ENCODE data around the gene RAP1GAP2.
"Not testable (repeated sequence)": the region's sequence is repeated elsewhere in the genome, so short reads cannot be mapped to it uniquely, and the experiment has no call there.

The RAP1GAP2 gene

DNA sequence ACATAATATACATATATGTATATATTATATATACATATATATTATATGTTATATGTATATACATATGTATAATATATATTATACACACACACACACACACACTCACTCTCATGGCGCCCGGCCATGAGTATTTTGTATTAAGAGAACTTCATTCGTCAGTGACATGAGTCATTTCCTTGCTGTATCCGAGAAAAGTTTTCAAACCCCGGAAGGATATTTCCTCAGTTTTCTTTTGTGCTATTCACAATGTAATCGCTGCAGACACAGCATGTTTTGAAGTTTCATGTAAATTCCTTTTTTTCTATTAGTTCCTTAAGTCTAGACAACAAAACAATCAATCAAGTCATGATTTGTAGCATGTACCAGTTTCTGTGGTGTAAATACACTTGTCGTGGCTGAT lies 233.9 kb downstream of the RAP1GAP2 start:
- FAIRE-seq, result no peak

DNA sequence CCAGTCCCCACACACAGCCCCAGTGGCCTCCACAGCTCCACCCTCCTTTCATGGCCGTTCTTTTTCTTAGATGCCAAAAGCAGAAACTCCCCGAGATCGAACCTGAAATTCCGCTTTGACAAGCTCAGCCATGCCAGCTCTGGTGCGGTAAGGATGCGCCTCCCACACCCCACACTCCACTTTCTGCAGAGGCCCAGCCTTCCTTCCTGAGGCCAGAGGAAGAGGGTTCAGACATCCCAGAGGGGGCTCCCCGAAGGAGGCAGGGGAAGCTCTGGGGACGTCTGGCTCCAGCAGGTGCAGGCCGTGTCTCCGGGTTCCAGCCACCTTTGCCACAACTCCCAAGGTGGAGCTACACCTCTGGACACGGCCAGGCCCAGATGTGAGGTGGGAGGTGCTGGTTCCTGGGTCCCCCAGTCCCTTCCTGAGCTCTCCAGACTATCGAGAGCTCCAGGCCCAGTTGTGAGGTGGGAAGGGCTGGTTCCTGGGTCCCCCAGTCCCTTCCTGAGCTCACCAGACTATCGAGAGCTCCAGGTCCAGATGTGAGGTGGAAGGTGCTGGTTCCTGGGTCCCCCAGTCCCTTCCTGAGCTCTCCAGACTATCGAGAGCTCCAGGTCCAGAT lies 234.7 kb downstream of the RAP1GAP2 start:
- not testable (repeated sequence) for FAIRE-seq

DNA sequence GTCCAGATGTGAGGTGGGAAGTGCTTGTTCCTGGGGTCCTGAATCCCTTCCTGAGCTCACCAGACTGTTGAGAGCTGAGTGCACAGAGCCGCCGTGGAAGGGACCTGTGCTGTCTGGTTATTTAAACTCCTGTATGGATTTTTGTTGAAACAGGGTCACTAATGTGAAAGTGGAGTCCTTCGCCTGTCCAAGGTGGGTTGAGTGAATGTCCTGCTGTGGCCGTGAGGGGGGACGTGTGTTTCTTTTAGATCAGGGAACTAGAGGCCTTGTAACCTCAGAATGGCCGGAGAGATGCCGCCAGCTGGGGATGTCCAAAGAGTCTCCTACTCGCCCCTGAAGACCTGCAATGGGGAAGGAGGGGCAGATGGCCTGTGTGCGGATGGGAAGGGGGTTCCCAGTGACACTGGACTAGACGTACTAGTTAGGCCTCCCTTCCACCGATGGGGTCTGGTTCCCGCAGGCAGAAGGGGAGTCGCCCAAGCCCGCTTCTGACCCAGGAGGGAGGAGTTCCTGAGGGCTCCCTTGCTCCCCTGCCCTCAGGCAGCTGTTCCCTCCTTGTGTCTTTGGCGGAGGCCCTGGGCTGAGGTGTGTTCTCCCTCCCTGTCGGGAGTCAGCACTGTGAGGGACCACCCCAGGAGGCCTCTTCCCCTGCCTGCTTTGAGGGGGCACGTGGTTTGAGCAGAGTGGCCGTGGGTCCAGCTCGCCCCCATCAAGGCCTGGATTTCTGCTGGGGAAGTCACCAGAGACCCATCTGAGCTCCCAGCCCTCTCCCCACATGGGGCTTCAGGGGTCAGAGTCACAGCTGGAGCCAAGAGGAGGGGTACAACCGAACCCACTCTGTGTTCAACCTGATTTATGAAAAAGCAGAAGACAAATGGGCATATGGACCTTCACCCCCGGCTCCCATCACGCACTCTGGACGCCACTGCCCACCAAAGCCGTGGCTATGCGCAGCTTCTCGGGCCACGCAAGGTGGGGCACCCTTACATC lies 236.3 kb downstream of the RAP1GAP2 start:
- no peak for FAIRE-seq

DNA sequence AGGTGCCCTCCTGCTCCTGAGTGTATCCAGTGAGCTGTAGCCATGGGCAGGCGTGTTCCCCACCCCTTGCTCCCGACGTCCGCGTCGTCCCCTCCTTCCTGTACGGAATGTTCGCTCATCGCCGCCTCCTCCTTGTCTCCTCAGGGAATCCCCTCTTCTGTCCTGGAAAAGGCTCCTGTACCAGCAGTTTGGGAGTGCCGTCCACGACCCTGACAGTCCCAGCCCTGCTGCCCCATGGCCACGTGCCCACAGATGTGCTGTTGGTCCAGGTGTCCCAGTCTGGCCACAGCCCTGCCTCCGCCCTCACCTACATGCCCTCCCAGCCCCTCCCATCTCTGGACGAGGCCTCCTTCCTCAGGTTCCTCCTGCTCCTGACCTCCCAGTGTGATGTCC lies 237.0 kb downstream of the RAP1GAP2 start:
- FAIRE-seq, result no peak

DNA sequence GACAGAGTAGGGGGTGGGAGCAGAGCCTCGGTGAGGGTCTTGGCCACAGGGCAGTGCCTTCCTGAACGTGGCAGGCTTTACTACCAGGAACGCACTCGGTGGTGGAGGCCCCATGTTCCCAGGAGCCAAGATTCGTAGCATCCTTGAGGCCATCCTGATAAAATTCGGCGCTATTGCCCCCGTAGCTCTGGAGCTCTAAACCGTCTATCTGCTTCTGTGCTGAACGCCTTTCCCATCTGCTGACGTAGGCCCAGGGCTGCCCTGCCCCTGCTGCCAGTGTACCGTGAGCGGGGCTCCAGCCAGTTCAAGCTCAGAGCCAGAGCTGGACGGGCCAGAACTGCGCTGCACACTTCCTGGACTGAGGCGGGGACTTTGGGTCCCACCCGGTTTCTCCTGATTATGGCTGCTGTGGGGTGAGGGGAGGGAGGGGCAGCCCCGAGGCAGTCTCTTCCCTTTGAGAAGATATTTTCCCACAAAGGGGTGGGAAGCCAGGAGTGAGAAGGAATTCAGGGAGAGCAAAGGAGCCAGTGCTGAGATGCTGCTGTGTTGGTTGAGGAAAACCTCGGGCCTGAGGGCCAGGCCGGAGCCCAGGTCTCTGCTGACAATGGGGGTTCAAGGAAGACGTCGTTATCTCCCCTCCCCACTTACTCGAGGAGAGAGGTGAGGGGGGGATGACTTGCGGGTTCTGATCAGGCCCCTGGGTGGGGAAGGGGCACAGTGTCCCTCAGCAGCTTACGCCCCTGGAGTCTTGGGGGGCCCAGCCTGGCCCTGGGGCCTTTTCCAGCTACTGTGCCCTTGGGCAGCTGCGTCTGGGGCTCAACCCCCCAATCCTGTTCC lies 237.7 kb downstream of the RAP1GAP2 start:
- FAIRE-seq, result no peak

DNA sequence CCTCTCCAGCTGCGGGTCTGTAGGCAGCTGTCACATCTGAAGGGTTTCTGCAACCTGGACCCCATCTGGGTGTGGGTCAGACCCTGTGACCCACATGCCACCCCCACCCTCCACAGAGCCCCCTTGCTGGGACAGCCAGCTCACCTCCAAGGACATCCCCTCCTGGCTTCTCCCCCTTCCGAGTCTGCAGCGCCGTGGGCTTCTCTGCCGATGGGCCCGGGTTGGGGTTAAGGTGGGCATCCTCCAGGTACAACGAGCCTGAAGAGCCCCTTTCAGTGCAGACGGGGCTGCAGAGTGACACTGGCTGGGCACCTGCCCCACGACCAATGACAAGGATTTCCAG lies 238.3 kb downstream of the RAP1GAP2 start:
- no peak for FAIRE-seq

DNA sequence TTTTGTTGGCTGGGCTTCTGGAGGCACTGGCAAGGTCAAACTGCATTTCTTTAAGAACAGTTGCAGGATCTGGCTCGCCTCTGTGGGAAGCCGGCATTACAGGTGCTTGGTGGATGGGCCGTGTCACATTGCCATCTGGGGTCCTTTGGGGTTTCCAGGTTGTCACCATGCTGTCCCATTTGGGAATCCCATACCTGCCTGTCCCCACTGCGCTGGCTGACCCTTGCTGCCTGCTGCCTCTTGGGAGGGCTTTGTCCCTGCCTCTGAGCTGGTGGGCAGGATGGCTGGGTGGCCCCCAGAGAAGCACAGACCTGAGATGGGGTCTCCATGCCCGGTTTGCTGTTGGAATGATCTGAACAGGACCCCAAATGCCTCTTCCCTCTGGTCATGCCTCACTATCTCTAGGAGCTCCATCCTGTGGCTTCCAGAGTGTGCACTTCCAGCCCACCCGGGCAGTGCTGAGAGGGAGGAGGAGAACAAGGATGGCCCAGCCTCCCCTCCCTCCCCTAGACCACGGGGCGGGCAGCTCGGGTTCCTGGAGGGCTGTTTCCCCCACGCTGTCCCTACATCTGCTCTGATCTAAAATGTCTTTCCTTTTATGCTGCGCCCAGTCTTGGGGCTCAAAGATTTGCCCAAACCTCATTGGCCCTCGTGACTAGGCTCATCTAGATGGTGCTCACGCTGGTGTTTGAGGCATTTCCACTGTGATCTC lies 239.2 kb downstream of the RAP1GAP2 start:
- no peak for FAIRE-seq

DNA sequence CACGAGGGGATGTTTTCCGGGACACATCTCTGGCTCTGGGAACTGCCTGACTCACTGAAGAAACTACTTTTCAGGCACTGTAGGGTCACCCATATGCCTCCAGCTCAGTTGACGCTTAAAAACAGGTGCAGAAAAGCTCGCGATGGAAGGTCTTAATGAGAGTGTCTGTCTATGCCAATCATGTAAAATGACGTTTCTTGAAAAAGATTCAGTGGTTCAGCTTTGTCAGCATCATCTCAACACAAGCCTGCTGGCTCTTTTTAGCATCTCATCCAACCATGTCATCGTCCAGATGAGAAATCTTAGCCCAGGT lies 239.7 kb downstream of the RAP1GAP2 start:
- FAIRE-seq, result no peak

DNA sequence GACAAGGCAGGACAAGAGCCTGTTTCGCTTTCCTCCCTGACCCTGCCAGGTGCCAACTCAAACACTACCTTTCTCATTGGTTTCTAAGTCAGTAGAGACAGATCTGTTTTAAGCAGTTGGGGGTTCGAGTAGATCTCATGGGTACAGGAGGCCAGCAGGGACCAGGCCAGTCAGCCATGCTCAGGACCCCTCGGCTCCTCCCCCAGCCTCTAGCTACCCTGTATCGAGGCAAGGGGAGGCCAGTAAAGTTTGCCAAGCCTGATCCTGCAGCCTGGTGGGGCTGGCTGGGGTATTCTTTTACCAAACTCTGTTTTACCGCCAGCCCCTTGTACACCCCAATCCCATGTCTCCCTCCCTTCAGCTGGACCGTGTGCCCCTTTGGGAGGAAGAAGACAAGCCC lies 240.6 kb downstream of the RAP1GAP2 start:
- no peak for FAIRE-seq

DNA sequence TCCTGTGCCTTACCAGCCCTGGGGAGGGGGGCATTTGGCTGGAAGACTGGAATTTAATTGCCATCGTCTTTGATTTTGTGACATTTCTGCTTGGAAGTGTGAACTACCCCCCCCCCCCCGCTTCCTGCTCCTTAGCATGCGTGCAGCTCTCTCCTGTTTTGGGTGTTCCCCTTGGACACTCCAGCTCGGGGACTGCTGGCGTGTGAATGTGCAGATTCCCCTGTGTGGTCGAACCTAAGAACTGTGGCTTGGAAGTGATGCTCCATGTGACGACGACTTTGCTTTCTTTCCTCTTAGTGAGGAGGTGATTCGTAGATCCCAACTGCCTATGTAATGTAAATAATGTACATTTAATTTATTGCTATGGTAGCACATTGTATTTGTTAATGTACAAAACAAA lies 241.0 kb downstream of the RAP1GAP2 start:
- no peak for FAIRE-seq

DNA sequence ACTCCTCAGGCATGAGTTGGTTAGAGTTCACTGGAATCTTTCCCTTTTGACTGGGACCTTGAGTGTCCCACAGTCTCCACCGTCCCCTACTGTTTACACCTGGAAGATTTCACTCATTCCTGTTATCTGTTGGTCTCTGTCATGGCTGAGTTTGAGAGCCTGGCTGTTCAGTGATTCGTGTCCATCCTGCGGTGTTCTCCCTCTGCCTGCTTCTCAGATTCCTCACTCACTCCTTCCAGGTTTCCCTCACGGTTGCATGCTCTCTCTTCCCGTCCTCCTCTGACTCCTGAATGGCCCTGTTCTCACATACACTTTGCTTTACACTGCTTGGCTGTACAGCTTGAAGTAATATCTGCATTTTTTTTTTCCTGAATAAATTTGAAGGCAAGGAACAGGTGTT lies 242.7 kb downstream of the RAP1GAP2 start:
- FAIRE-seq, result no peak

DNA sequence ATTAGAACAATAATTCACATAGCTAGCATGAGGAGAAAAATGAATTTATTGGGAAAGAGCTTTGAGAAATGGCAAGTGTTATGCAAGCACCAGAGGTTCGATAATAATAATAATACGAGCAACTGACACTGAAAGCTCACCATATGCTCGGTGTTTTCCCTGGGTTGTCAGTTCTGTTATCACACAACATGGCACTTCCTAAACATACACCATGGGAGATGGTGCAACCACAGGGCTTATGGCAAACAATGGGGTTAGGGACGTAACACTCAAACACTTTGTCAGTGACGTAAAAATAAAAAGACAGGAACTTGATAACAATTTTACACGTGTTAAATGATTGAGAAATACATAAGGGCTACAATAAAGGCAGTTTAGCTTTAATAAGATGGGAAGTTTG lies 243.5 kb downstream of the RAP1GAP2 start:
- no peak for FAIRE-seq

DNA sequence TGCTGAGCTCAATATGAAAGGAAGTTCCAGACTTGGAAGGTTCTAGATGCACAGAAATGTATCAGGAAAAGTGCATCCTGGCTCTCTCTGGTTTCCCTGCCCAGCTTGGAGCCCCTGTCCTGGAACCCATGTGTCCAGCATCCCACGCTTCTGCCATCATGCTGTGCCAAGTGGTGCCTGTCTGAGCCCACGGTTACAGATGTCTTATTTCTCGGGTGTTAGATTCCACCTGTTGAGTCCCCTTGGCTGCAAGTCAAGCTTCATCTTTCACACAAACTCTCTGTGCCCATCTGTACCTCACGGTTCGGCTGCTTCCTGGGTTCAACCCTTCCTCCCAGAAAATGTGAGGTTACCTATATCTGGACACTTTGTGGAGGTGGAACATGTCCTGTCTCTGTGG lies 244.6 kb downstream of the RAP1GAP2 start:
- FAIRE-seq, result no peak

DNA sequence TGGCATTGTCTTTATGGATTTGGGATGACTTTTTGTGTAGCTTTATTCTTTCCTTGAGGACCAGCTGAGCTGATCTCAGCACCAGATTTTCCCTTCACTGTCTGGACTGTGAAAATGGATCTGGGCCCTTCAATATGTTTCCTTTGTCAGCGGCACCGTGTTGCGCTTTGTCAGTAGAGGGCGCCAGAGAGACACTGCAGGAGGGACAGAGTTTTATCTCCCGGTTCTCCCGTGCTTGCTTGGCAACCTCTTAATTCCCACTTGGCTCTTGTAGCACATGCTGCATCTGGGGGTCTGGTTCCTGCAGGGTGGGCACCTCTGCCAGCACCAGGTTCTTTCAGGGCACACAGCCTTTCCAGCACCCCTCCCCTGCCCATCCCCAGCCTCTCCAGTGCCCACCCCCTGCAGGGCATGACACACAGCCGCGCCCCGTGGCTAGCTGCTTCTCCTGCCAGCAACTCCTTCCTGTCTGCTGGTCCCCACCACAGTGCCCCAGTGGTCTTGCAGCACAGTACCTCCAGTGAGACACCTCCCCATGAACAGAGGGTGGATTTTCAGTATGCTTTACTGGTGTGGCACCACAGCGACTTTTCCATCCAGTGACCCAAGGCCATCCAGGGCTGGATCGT lies 247.6 kb downstream of the RAP1GAP2 start:
- no peak for FAIRE-seq

DNA sequence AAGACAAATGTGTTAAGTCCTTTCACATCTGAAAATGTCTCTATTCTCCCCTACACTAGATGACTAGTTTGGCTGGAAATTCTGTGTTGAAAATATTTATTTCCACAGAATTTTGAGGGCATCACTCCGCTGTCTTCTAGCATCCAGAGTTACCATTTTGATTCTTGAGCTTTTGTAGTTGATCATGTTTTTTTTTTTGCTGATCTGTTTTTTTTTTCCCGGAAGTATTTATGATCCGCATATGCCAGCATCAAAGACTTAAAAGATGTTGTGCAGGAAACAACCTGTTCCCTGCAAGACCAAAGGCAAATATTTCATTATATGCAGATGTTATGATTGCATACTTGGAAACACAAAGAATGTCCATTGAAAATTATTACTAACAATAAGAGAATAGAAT lies 250.5 kb downstream of the RAP1GAP2 start:
- FAIRE-seq, result no peak

DNA sequence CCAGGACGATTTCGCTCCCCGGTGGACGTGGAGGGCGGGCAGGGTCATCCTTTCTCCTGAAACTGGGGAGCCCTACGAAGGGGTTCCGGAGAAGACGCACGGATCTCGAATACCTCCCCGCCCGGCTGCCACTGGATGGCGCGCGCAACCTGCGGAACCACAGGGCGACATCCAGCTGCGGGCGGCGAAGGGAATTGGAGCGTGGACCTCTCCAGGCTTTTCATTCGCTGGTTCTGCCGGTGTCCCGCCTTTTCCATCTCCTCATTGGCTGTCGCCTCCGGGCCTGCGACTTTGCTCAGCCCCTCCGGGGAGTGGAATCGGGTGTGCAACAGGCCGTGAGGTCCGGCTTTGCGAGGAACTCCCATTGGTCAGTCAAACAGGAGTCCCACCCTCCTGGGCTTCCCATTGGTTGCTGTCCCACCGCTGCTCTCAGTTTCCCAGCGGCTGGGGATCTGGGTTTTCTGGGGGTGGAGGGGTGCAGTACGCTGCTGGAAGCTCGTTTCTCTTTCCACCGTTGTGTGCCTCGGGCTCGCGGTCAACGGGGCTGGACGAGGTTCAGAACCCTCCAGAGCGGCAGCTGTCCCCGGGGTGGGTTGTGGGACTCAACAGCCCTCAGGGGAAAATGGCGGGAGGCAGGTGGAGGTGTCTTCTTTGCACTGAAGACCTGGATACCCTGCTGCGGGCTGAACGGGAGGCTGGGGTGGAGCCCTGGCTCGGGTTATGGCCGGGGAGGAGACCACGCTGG lies 252.7 kb downstream of the RAP1GAP2 start:
- peak; percentile 90 for FAIRE-seq

DNA sequence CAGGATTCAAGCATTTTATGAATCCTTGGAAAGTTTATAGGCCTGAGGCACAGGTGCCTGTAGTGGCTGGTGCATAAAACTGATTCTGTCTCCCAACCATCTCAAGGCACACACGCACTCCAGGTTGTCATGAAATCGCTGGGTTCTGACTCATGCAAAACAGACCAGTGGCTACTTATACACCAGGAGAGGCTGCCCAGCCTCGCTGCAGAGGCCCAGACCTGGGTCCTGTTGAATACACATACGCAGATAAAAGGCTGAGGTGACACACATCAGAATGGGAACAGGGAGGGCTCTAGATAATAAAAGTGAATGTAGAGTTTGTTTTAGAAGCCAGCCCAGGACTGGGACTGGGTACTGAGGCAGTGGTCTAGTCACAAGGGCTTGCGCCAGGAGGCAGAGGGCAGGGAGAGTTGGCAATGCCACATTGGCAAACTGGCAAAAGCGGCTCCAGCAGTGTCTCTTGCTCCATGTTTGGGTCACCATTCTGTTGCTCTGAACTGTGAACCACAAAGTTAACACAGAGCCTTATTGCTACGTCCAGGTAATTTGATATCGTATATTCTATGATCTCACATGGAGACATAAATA lies 253.6 kb downstream of the RAP1GAP2 start:
- no peak for FAIRE-seq

DNA sequence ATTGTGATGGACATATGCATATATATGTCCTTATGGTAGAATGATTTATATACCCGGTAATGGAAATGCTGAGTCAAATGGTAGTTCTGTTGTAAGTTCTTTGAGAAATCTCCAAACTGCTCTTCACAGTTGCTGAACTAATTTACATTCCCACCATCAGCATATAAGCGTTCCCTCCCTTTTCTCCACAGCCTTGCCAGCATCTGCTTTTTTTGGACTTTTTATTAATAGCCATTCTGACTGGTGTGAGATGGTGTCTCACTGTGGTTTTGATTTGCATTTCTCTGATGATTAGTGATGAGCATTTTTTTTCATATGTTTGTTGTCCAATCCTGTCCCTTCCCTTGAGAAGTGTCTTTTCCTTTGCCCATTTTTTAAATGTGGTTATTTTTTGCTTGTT lies 258.6 kb downstream of the RAP1GAP2 start:
- FAIRE-seq, result not testable (repeated sequence)

DNA sequence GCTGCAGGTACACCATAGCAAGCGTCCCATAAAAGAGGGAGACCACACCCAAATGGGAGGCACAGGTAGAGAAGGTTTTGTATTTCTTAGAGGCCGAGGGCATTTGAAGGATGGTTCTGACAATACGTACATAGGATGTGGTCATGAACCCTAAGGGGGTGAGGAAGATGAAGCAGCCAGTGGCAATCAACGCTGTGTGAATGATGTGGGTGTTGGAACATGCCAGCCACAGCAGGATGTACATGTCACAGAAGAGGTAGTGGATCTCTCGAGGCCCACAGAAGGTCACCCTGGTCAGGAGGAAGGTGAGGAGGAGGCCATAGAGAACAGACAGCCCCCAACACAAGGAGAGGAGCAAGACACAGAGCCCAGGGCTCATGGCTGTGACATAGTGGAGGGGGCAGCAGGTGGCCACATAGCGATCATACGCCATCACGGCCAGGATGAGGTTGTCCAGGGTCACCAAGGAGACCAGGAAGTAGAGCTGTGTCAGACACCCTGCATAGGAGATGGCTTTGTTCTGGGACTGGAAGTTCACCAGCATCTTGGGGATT lies 266.7 kb downstream of the RAP1GAP2 start:
- not testable (repeated sequence) for FAIRE-seq

DNA sequence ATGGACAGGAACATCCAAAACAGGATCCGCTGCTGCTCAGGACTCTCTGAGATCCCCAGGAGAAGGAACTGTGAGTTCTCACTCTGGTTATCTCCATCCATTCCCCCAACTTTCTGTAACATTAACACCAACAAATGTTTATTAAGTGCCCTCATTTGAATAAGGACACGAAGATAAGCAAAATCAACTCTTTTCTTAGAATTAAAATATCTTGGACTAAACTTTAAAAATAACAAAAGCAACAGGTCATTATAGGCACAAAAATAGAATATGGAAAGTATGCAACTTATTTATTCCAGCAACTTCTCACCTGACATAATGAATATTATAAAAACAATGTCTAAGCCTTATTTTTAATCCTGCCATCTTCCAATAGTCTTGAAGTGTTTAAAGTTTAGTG lies 267.3 kb downstream of the RAP1GAP2 start, which contains the start of gene OR1D5:
TSS of gene OR1D5 (minus strand) at position 101 of the 400 bp plus-strand sequence. CDS start at position 101, 0 bp downstream.
- FAIRE-seq, result peak; percentile 55

DNA sequence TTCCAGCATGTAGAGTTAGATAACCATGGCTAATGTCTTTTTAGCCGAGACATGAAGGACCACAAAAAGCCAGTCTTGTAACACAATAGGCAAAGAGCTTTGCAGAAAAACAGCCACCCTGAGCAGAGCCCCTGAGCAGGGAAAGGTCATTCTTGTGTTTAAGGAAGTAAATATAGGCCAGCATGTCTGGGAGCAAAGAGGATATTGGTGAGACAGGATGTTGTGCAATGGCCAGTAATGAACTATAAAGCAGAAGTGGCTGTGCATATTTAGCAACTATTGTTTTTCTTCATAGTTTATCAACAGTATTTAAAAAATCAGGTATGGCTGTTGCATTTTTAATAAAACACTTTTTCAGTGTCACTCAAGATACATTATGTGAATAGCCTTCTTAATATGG lies 269.0 kb downstream of the RAP1GAP2 start:
- not testable (repeated sequence) for FAIRE-seq

All from islet of Langerhans (tissue), 1 donor.